ENCODE measurements around the gene KLHL11.

KLHL11 gene

GRCh38 chr17:41806685-41807445 is 58.4 kb downstream of the KLHL11 start:
- no peak for TF ChIP-seq CTCF (conservative IDR thresholded peaks at IDR 0.05; ENCODE audit: low read length)
- no peak for DNase-seq (ENCODE audit: low read depth)

More at GRCh38 chr17:41806685-41807445, 58.4 kb downstream of the KLHL11 start:
- H3K4me3 ChIP-seq (ENCODE audit: low read length) = no peak overlapping the region

Measured in AG10803 (cell line).